UCSD-AML1 (cell line): ENCODE results near the gene KCNE4.

Experiments used
- DNase-seq: peaks from one replicate; lab custom pipeline; 2025; ENCODE audit not compliant: unreplicated experiment; lab: John Stamatoyannopoulos, UW

Gene KCNE4

GRCh38 chr2:223083402-223084070 lies 31.5 kb downstream of the KCNE4 start:
- no peak for DNase-seq

GRCh38 chr2:223084873-223085272 lies 32.9 kb downstream of the KCNE4 start:
- no peak for DNase-seq

DNA sequence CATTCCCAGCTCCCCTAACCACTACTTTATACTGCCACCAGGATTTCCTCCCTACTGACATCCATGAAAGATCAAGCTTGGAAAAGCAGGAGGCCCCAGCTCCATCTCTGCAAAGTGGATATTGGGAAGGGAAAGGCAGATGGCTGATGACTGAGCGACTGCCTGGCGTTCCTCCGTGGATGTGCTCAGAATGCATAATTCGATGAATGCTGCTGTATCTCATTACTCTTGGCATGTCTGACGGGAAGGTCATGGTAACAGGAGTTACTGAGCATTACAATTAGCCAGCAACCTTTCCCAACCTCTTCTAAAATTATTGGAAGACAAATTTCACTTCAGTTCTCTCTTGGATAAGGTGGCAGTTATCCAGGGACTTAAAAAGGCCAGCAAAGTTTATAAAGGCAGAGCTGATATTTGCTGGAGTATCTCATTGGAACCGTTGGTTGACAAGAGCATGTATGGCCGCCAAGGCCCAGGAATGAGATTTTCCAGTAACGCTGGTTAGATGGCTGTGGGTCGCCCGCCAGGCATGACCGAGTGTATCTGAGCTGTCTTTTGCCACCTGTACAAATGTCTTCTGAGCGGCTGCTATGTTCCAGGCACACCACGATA lies 34.5 kb downstream of the KCNE4 start:
- DNase-seq = no peak

DNA sequence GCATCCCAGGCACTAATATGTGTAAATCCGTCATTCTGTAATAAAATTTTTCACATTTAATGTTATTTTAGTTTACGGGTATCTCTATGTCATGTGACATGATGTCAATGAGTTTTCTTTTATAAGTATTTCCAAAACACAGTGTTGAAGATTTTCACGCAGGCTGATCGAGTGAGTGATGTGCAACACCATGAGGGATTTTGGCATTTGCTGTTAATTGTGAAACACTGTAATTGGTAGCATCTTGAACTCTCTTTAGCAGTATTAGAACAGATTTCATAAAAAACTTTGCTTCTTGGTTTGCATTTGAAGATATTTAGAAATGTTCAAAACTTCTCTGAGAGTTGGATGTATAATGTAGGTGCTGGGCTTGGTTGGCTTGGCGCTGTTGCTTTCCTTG lies 35.5 kb downstream of the KCNE4 start:
- no peak for DNase-seq

DNA sequence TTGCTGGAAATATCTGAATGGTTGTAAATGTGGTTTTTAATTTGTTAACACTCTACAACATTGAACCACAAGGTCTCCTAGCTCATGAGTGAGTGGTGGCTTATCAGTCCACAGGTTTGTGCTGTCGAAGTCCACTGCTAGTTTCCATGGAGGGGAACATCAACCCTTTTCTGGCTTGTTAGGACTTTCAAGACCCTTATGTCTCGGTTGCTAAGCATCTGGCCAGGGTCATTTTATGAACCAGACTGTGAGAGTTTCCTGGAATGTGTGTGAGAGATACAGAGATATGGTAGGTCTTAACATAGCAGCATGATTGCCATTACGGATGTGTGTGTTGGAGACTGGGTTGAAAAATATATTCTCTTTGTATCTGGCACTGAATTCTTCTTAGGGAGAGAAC lies 36.9 kb downstream of the KCNE4 start:
- no peak for DNase-seq

GRCh38 chr2:223090039-223090438 lies 38.0 kb downstream of the KCNE4 start:
- DNase-seq = no peak

DNA sequence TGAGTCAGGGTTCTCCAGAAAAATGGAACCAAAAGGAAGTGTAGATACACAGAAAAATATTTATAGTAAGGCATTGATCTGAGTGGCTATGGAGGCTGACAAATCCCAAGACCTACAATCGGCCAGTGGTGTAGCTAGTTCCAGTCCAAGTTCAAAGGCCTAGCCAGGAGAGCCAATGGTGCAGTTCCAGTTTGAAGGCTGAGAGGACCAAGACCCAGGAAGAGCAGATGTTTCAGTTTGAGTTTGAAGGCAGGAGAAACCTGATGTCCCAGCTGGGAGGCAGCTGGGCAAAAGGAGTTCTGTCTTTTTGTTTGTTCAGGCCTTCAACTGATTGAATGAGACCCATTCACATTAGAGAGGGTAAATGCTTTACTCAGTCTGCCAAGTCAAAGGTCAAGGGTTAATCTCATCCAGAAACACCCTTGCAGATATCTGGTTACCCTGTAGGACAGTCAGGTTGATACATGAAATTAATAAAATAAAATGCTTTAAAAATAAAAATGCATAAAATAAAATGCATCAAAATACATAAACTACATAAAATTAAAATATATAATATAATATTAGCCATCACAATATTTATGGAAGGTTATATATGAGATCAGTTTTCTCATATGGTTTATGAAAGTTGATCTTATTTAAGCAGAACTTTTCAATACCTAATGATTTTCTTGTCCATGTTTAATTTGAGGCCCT lies 38.7 kb downstream of the KCNE4 start:
- DNase-seq = no peak

DNA sequence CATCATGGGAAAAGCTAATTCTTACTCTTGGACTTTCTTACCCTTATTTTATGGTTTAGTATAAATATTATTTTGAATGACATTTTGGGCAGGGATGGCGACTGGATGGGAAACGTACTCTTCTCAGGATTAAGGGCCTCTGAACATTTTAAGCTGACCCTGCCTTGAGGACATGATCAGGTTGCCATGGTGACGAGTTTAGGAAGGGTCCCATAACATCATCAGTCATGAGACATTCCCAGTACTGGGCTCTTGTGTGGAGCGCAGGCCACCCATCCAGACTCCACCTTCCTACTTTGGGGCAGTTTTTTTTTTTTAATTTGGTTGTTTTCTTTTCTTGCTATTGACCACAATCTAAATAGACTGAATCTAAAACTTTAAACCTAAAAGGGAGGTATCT lies 40.7 kb downstream of the KCNE4 start:
- DNase-seq = no peak

DNA sequence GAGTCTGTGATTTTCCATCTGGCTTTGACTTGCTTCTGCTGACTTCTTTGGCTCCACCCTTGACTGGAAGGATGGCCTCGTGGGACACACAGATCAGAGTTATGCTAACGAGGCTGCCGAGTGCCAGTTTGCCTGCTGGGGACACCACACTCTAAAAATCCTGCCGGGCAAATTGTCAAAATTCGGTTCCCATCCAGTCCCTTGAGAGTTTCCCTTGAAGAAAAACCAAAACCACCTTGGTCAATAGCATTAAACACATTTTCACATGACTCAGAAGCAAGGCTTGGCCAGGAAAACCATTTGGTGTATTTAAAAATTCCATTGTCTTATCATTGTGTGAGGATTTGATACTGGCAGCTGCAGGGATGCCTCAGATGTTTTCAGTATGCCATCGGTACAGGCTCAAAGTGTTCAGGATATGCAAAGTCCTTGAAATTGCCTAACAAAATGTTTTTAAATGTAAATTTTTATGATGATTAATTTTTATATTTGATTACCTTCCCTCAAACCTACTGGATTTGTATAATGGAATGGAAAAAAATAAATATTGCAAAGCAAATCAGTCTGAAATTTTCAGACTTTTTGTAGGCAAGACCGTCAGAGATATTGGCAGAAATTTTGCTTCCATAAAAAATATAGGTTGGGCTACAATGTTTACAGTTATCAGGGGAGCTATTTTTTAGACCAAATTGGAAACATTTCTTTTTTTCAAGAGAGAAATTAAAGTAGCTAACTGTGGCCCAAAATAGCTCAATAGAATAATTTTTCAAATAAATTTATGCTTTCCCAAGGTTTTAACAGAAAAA lies 41.6 kb downstream of the KCNE4 start:
- no peak for DNase-seq

- DNase-seq = no peak
These were observed 43.2 kb downstream of the KCNE4 start for GRCh38 chr2:223095207-223095606.

DNA sequence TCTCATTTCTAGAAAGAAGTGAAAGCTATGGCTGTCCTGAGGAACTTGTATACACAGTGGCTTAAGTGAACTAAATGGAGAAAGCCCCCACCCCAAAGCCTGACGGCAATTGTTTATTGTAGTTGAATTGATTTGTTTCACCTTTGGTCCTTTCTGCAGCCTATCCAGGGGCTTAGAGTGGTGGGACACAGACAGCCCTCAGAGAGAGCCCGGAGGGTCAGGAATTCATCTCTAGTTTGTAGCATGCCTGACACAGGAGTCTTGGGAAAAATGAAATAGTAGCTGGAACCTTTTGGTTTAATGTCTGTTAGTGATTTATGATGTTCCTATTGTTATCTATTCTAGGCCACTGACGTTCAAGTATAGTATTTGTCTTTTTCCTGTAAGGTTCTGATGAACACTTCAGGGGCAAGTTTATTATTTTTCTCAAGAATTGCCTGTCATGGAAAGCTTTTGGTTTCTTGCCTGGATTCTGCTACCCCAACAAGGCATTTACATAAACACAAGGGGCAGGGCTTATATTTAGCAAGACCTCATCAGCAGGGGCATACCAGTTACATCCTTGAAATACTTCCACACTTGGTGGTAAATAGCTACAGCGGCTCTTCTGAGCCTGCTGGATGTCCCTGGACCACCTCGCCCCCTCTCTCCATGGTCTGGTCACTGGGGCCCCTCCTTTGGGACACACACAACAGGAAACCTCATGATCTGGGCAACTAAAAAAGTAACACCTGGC lies 44.4 kb downstream of the KCNE4 start:
- no peak for DNase-seq

- DNase-seq = no peak
These were observed 45.9 kb downstream of the KCNE4 start for GRCh38 chr2:223097888-223098383.

- DNase-seq = no peak
These were observed 47.6 kb downstream of the KCNE4 start for GRCh38 chr2:223099561-223099960.

GRCh38 chr2:223100061-223100511 lies 48.1 kb downstream of the KCNE4 start:
- DNase-seq = no peak

DNA sequence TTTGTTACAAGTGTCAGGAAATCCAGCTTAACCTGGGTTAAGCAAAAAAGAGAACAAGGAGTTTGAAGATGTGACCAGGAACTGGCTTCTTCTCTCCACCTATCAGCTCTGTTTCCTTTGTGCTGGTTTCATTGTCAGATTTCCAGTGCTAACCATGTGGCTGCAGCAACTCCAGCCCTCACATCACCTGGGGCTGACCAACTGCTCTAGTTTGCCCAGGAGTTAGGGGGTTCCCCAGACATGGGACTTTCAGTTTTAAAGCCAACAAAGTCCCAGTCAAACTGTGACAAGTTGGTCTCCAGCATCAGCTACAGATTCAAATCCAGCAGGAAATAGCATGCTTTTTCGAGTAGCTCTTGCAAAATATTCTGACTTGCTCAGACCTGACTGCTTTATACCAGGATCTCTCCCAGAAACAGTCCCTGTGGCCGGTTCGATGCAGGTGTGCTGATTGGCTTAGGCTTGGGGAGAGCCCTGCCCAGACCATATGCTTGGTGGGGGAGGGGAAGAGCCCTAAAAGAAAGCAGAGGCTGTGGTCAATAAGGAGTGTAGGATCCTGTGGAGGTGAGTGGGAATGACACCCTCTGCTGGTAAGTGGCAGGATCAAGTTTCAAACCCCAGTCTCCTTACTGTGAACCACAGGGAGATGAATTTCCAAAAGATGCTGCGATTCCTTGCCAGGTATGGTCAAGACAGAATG lies 49.5 kb downstream of the KCNE4 start:
- DNase-seq = peak; percentile 27

DNA sequence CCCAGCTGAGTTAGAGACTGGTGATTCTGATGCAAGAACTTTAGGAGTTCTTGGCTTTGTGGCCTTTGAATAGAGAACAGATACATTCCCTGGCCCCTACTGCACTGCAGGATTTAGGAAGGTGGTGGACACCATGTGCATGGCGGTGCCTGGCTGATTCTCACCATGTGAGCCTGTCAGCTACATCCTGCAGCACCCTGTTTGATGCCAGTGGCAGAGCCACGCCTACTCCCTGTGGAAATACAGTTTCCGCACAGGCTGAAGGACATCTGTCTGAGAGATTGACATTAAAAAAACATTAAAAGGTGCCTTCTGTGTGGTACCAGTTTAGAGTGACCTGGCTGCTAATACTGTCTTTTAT lies 50.0 kb downstream of the KCNE4 start:
- no peak for DNase-seq

DNA sequence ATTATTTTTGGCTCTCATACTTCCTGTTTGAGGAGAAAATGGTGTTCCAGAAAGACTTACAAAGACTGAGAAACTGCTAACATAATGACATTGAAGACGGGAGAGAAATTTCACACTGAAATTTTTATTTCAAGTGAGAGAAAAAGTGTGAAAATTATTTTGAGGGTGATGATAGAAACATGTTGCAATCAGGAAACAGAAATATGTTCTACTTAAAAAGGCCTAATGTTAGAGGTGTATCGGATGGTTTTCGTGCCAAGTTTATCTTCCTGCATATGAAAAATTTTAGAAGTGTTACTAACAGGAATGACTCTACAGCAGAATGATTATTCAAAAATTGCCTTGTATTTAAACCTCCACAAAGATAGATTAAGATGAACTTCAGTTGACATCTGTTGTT lies 50.5 kb downstream of the KCNE4 start:
- DNase-seq = no peak

GRCh38 chr2:223104336-223105132 lies 52.5 kb downstream of the KCNE4 start:
- no peak for DNase-seq
